HG03103 (cell line): ENCODE results near the gene FREM1.

ENCODE experiments used
- ATAC-seq: cut with Tn5 transposase; IDR thresholded peaks from one replicate; pipeline ENCODE4 v1.9.1; 2021; ENCODE audit warnings: low read depth; ENCODE audit not compliant: unreplicated experiment

The FREM1 gene

GRCh38 chr9:14823800-14824199, 86.4 kb downstream of the FREM1 start:
- no peak for ATAC-seq

GRCh38 chr9:14822666-14823065, 87.6 kb downstream of the FREM1 start:
- no peak for ATAC-seq

DNA sequence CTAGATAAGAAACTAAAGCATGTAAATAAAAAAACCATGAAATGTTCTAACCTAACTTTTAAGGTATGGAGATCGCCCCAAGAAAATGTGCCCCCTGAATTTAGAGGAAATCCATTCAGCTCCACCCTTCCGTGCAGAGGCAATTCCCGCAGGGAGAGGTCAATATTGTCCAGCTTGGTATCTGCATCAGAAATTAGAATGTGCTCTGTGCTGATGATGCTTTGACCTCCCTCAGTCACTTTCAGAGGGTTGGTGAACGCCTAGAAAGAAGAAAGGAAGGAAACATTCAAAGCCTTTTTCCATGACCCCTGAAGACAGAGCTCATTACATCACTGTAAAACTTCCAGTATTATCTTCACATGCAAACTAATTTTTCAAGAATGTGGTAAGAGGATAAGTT, 91.0 kb downstream of the FREM1 start:
- no peak for ATAC-seq

DNA sequence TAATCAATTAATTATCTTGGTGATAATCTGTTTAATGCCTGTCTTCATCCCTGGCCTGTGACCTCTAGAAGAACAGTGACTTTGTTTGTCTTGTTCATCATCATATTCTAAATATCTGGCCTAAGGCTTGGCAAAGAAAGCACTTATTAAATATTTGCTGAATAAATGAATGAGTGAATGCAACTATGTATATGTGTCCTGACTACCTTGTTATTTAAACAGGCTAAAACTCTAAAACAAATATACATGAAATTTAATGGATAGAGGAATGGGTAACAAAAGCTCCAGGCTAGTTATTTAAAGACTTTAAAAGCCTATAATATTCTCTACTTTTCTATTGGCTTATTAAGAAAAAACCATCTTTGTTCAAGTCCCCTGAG, 96.0 kb downstream of the FREM1 start:
- no peak for ATAC-seq

- ATAC-seq: no peak
Measured at GRCh38 chr9:14813336-14814248, 96.6 kb downstream of the FREM1 start.

DNA sequence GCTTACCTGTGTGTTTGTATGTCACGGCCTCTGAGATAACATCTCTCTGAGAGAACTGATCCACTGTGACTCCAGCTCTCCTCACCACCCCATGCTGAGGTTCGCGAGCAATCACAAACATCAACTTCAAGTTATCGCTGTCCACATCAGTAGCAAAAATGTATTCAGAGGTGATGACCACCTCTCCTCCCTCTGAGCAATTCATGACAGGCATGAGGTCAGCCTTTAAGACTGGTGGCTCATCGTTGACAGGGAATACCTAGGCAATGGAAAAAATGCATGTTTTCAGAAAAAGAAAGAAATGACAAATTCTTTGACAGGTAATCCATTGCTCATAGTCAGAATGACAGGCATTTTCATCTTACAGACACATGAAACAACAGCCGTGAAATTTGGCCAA, 97.4 kb downstream of the FREM1 start:
- ATAC-seq: no peak

DNA sequence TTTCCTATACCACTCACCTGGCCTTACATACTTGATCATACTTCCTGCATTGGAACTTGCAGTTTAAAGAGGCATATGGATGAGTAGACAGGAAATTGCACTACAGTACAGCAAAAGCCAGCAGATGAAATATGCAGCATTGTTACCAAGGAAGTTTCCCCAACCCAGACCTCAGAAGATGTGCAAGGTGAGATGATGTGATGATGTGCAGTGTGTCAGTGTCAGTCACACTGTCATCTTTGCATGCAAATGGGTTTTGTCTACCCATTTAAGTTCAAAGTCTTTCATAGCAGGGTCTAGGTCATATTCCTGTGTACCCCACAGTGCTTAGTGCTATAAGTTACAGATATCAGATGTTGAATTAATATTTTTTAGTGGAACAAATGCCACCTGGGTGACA, 98.4 kb downstream of the FREM1 start:
- no peak for ATAC-seq

DNA sequence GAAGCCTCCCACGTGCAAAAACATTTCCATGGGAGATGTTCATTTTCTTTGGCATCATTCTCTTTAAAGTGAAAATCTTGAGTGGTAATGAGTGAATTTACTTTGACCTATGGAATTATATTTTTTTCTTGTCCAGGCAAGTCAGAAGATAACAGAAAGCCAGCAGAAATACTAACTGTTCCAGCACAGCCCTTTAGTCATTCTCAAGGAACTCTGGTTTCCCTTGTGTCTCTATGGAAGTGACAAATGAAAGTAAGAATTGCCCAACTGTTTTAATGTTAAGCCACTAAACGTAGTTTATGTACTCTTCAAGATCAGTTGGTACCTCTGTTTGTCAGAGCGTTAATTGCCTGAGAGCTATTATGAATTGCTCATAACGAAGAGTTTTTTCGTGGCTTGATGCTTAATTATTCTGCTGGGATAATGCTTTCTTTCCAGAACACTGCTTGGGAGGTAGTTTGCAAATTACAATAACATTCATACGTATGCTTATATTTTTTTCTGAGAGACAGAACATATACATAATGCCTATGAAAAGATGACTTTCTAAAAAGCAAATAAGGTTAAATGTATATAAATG, 103.2 kb downstream of the FREM1 start:
- ATAC-seq: no peak

DNA sequence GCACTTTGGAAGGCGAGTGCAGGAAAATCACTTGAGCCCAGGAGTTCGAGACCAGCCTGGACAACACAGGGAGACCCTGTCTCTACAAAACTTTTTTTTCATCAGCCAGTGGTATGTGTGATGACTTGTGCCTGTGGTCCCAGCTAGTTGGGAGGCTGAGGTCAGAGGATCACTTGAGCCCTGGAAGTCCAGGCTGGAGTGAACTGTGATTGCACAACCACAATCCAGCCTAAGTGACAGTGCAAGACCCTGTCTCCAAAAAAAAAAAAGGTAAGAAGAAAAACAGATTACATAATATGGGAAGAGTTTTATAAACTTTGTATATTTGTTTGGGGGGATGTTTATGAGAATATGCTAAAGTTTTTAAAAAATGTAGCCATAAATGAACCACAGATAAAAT, 111.2 kb downstream of the FREM1 start:
- no peak for ATAC-seq

DNA sequence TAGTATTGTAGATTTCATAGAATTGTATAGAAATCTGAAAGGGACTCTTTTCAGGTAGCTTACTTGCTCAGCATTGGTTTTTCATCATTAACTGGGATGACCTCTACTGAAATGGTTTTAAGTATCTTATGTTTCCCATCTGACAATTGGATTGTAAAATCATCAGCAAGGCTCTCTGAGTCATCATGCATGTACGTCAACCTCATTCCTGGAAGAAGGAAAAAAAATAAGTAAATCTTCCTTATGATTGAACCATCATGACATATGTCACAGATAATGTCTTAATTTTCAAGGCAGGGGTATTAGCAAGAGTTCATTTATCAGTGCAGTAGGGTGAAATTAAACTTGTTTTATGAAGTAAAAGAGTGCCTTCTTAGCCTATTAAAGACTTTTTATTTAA, 112.8 kb downstream of the FREM1 start:
- ATAC-seq: no peak

GRCh38 chr9:14793389-14793788, 116.8 kb downstream of the FREM1 start:
- no peak for ATAC-seq

GRCh38 chr9:14790628-14791027, 119.6 kb downstream of the FREM1 start:
- ATAC-seq: no peak

- ATAC-seq: no peak
Measured at GRCh38 chr9:14788846-14789245, 121.4 kb downstream of the FREM1 start.

- no peak for ATAC-seq
Measured at GRCh38 chr9:14783358-14783757, 126.9 kb downstream of the FREM1 start.

GRCh38 chr9:14782286-14783051, 127.8 kb downstream of the FREM1 start:
- ATAC-seq: no peak

- no peak for ATAC-seq
Measured at GRCh38 chr9:14780693-14781092, 129.5 kb downstream of the FREM1 start.

GRCh38 chr9:14780251-14780650, 130.0 kb downstream of the FREM1 start:
- ATAC-seq: no peak

GRCh38 chr9:14779566-14780022, 130.6 kb downstream of the FREM1 start:
- no peak for ATAC-seq

DNA sequence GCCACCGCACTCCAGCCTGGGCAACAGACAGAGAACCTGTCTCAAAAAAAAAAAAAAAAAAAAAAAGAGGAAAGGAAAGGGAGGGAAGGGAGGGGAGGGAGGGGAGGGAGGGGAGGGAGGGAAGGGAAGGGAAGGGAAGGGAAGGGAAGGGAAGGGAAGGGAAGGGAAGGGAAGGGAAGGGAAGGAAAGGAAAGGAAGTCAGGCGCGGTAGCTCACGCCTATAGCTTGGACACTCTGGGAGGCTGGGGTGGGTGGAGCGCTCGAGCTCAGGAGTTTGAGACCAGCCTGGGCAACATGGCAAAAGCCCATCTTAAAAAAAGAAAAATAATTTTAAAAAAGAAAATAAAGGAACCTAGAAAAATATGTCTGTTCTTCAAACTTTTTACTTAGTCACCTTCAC, 131.7 kb downstream of the FREM1 start:
- ATAC-seq: no peak

DNA sequence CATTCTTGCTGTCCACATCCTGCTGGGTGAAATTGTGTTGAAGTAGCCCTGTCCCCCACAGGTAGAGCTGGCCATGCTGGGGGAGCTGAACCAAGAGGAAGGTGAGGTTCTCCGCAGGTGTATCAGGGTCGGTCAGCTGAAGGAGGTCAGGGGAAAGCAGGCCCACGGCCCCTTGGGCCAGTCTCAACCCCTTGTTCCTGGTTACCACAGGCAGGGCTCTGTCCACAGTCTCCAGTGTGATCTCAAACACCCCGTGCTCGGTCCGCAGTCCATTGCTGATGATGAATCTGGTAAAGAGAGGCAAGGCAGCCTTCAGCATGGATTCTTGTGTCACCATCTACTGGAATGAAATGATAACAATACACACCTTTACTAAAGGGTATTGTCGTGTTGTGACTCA, 134.3 kb downstream of the FREM1 start:
- ATAC-seq: no peak

- ATAC-seq: no peak
Measured at GRCh38 chr9:14770592-14770991, 139.6 kb downstream of the FREM1 start.

DNA sequence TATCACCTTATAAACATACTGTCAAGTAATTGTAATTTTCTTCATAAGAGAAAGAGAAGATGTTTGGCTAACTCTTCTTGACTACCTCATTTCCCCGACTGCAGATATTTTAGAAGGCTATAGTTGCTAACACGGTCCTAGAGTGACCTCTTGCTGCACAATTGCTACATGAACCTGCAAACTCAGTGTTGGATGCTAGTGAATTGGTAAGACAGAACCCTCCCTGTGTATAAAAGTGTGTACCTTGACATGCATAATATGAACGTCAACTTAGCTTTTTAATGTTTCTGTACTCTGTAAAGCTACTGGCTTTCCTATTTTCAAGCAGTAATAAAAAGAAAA, 141.0 kb downstream of the FREM1 start:
- ATAC-seq: peak; percentile 46
